GM12801 (cell line): Measurements from ENCODE around the gene ZNF212.

Experiments used
- CTCF ChIP-seq: IDR thresholded peaks from one replicate; pipeline ENCODE4 v1.5.1; 2011; ENCODE audit warnings: control low read depth; ENCODE audit not compliant: insufficient read length; ENCODE audit errors: extremely low read depth

ZNF212 gene

GRCh38 chr7:149239345-149240143, at the start of gene ZNF212:
ZNF212 (plus strand) TSS chr7:149239651; CDS start chr7:149239779, 128 bp downstream.
- no peak for TF ChIP-seq CTCF

GRCh38 chr7:149191851-149192250, 47.6 kb upstream of the ZNF212 start:
- no peak for TF ChIP-seq CTCF

- TF ChIP-seq CTCF, result no peak
These were observed 44.7 kb upstream of the ZNF212 start for GRCh38 chr7:149194799-149195179.

- TF ChIP-seq CTCF, result no peak
These were observed 44.0 kb upstream of the ZNF212 start, which contains the start of gene ZNF282 for GRCh38 chr7:149195180-149196150. ZNF282 (plus strand) TSS chr7:149195546; CDS start chr7:149195590, 44 bp downstream.

GRCh38 chr7:149196151-149196704, 43.2 kb upstream of the ZNF212 start:
- TF ChIP-seq CTCF, result no peak

GRCh38 chr7:149196705-149197171, 42.7 kb upstream of the ZNF212 start:
- TF ChIP-seq CTCF, result no peak

- TF ChIP-seq CTCF, result no peak
These were observed 41.8 kb upstream of the ZNF212 start for GRCh38 chr7:149197675-149198074.
